ENCODE data around the gene SCN4A. TPM values are rescaled to one million over a fixed set of nuclear protein-coding genes. Genes with fewer than 3 reads are reported as not detected.
"Not testable (repeated sequence)": the region's sequence is repeated elsewhere in the genome, so short reads cannot be mapped to it uniquely, and the experiment has no call there.

The SCN4A gene
- total RNA-seq, 2 donors from 2014 or later: 0.41 to 1.0 TPM

DNA sequence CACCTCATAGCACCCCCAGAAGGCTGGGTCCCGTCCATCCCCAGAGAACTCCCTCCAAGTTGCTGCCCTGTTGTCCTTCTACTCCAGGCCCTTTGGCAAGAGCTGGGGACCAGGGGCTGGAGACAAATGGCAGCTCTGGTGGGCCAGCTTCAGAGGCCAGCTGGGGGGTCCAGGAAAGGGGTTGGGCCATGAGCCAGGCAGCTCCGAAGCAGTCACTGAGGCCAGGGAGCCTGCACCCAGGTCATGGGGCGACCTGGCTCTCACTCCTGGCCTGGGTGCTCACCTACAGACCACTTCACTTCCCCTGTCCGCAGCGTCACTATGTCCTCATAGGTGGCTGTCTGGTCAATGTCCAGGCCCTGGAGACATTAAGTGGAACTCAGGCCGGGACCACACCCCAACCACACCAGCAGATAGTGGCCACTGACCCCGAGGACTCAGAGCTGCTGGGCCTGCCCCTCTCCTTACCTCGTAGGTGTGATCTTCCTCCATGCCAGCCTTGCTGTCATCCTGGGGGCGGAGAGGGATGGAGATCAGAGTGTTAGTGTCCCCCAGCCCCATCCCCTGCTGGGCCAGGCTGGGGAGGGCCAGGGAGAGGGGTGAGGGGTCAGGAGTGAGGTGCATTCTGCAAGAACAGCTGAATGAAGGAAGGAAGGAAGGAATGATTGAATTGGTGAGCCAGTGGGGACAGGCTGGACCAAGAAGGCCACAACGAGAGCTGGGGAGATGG is 43.6 kb downstream of the SCN4A start:
- intact Hi-C loops (cut with DNase I): no loop called here
- no peak for DNase-seq
- no peak for ATAC-seq

DNA sequence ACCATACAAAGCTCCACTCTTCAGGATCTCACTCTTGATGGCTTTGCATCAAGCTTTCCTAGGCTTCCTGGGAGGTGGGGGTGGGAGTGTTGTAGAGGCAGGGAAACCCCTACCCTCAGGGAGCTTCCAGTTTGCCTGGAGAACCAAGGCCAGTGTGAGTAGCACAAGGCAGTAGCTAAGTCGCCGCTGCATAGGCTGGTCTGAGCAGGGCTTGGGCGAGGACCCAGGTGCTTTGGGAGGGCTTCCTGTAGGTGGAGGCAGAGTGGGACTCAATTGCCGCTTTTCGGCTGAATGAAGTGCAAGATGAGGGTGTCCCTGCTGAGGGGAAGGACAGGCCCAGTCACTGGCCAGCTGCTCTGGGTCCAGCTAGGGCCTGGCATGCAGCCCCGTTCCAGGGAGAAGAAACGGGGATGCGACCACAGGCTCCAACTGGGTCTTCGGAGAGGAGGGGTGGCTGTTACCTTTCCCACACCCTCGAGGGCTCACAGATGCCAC is 44.5 kb downstream of the SCN4A start:
- no peak for DNase-seq
- intact Hi-C loops (cut with DNase I): no loop called here
- ATAC-seq: no peak

DNA sequence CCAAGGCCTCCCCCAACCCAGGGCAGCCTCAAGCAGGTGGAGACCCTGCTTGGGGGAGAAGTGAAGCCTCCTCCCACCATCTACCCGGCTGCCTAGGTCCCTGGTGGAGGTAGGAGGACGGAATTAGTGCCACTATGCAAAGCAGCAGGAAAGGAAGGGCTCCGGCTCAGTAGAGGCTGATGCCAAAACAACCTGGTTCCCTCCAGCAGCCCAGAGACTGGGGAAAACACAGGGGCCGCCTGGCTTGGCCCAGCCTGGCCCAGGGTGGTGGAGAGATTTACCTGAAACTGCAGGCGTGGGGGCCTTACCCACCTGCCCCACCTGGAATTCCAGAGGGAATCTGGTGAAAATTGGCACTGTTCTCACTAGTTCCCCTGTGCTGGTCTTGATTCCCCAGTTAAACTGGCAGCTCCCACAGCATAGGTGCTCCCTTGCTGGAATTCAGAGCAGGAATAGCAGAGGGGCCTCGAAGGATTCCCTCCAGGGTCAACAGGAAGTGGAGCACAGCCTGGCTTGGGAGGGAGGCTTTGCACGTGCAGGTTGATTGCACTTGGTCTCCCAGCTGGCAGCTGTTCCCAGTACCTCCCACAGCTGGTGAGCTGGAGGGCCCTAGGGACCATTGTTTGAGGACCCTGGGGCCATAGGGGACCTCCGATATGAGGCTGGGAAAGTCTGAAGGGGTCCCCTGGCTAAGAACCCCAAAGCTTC is 45.1 kb downstream of the SCN4A start:
- DNase-seq (no peak), ATAC-seq (no peak)
- intact Hi-C loops (cut with DNase I): no loop called here

DNA sequence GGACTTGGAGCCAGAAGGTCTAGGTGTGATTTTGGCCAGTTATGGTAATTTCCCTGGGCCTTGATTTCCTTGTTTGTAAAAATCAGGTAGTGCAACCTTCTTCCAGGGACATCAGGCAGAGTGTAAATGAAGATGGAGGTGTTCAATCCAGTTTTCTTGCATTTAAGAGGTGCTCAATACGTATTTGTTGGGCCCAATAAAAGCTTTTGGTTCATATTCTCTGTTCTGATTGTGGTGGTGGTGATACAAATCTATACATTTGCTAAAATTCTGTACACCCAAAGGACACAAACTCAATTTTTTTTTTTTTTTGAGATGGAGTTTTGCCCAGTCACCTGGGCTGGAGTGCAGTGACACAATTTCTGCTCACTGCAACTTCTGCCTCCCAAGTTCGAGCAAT is 46.6 kb downstream of the SCN4A start:
- DNase-seq (no peak), ATAC-seq (no peak)

DNA sequence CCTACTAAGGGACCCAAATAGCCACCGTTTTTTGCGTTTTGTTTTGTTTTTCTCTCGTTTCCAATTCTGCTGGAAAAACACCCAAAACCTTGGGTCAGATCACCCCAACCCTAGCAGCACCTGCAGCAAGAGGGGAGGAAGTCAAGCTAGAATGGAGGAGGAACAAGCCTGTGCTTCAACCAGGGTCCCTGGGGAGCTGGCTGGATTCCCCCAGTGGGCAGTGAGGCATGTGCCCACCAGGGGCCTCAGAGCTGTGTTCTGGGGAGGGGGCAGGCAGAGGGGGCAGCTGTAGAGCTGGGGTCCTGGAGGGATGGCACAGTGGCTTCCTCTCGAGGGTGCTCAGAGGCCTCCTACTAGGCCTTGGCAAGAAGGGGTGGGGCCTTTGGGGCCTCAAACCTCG is 47.1 kb downstream of the SCN4A start:
- intact Hi-C loops (cut with DNase I): no loop called here
- ATAC-seq (no peak), DNase-seq (no peak)

More for the DNA sequence above, 46.6 kb downstream of the SCN4A start:
- intact Hi-C loops (cut with DNase I): no loop called here

DNA sequence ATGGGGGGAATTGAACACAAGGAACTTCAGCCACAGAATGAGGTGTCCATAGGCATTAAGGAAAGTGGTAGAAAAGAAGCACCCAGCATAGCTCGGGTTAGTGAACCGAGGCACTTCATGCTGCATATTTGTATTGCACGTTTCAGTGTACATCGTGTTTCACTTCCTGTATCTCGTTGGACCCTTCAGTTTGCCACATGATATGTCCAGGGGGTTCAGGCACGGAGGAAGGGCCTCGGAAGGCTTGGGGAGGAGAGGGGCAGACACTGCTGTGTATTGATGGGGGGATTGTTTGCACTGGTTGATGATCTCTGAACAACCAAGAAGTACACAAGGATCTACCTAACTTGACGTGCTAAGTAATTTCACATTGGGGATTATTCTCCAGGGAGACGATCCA is 50.3 kb downstream of the SCN4A start:
- DNase-seq; intact Hi-C loops (cut with DNase I); ATAC-seq: not testable (repeated sequence)

DNA sequence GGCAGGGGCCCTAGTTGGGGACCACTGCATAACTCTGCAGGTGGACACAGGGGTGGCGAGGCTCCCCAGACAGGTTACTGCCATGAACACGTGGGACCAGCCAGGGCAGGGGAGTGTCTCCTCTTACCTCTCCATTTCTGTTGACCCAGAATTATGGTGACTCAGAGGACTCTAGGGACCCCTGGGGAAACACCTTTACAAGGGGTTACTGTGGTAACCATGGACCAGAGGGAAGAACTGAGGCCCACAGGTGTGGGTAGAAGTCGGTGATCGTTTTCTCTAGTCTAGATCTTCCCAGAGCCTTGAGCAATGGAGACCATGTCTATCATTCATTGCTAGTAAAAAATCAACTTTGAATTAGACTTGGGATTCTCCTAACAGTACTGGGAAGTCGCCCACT is 51.9 kb downstream of the SCN4A start:
- ATAC-seq; DNase-seq; intact Hi-C loops (cut with DNase I): not testable (repeated sequence)

DNA sequence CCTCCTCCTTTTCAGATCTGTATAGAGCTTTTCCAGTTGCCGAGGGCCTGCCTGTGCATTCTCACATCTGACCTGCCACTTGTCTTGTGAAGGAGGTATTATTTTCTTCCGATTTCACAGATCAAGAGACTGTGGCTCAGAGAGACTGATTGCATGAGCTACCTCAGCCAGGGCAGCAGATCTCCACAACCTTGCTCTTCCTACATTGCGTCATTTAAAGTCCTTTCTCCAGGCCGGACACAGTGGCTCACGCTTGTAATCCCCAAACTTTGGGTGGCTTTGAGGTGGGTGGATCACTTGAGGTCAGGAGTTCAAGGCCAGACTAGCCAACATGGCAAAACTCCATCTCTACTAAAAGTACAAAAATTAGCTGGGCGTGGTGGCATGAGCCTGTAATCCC is 52.7 kb downstream of the SCN4A start:
- DNase-seq; ATAC-seq; intact Hi-C loops (cut with DNase I): not testable (repeated sequence)

DNA sequence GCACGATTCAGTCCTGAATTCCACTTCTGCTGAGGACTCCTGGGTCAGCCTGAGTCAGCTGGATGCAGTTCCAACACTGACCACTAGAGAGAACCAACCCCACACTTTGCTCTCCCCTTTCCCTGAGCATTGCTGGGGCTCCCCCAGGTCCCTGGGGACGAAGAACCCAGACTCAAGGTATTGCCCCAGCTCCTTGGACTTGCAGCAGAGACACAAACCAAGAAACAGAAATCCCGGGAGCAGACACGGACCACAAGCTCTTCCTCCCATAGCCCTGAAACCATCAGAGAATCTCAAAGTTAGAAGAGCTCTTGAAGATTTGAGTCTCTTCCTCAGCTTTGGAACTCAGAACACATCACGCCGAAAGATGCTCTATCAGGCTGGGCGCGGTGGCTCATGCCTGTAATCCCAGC is 53.4 kb downstream of the SCN4A start:
- intact Hi-C loops (cut with DNase I): loop anchor here (2.0 to 10.0 kb wide), 3 partner anchors 71 to 105 kb away; partner anchors contain the start of gene ICAM2 (in 1 of the 2)
- DNase-seq (peak; percentile 44), ATAC-seq (peak; percentile 89 to 92)

DNA sequence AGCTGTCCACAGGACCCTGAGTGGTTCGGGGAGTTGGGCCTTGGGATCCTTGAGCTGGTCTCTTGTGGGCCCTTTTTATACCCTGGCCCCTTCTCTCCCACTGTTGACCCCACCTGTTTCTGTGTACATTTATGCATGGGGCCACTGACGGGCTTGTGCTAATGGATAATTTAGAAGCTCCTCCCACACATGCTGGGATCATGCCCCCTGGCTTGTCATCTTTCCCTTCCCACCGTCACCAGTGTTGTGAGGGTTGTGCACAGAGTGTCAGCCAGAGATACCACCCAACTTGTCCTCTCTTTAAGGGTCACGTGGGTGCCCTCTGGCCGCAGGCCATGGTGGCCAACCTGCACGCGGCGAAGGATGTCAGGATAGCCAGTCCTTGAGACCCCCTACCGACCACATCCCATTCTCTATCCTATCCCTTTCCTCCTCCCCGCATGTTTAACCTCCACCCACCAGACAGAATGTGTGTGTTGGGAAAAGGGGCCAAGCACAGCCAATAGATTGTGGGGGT is 53.9 kb downstream of the SCN4A start, which contains the start of gene GH1:
Gene GH1, minus strand, starts transcription at position 51 of the 517 bp plus-strand sequence. CDS start 63 bp downstream, outside the sequence.
- not testable (repeated sequence) for DNase-seq, ATAC-seq
- intact Hi-C loops (cut with DNase I): loop anchor here (2.0 to 10.0 kb wide), 3 partner anchors 72 to 106 kb away; partner anchors contain the start of gene ICAM2 (in 1 of the 2)

DNA sequence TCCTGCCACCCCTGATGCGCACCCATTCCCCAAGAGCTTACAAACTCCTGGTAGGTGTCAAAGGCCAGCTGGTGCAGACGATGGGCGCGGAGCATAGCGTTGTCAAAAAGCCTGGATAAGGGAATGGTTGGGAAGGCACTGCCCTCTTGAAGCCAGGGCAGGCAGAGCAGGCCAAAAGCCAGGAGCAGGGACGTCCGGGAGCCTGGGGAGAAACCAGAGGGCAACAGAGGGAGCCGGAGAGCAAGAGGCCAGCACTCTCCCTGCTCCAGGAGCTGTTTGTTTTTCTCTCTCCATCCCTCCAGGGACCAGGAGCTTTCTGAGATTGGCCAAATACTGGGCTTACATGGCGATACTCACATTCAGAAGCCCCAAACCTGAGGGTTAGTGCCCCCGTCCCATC is 54.4 kb downstream of the SCN4A start:
- intact Hi-C loops (cut with DNase I): loop anchor here (2.0 to 10.0 kb wide), 3 partner anchors 72 to 106 kb away; partner anchors contain the start of gene ICAM2 (in 1 of the 2)
- no peak for DNase-seq
- ATAC-seq: no peak

DNA sequence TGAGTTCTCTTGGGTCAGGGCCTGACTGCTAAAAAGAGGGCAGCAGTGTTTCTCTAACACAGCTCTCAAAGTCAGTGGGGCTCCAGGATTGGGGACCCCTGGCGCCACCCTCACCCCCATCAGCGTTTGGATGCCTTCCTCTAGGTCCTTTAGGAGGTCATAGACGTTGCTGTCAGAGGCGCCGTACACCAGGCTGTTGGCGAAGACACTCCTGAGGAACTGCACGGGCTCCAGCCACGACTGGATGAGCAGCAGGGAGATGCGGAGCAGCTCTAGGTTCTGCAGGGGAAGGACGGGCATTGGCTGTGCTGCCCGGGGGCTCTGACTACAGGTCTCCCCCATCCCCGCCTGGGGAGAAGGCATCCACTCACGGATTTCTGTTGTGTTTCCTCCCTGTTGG is 55.1 kb downstream of the SCN4A start:
- ATAC-seq (no peak), DNase-seq (no peak)
- intact Hi-C loops (cut with DNase I): loop anchor here (2.0 to 10.0 kb wide), 3 partner anchors 73 to 107 kb away; partner anchors contain the start of gene ICAM2 (in 1 of the 2)

DNA sequence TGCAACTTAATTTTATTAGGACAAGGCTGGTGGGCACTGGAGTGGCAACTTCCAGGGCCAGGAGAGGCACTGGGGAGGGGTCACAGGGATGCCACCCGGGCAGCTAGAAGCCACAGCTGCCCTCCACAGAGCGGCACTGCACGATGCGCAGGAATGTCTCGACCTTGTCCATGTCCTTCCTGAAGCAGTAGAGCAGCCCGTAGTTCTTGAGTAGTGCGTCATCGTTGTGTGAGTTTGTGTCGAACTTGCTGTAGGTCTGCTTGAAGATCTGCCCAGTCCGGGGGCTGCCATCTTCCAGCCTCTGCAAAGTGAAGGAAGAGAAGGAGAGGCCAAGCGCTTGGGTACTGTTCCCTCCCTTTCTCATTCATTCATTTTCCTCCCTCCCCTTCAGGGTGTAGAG is 55.5 kb downstream of the SCN4A start:
- not testable (repeated sequence) for ATAC-seq, DNase-seq
- intact Hi-C loops (cut with DNase I): loop anchor here in 1 of 2 donors (5.0 to 10.0 kb wide), 2 partner anchors 75 to 108 kb away; partner anchors contain the start of gene ICAM2

DNA sequence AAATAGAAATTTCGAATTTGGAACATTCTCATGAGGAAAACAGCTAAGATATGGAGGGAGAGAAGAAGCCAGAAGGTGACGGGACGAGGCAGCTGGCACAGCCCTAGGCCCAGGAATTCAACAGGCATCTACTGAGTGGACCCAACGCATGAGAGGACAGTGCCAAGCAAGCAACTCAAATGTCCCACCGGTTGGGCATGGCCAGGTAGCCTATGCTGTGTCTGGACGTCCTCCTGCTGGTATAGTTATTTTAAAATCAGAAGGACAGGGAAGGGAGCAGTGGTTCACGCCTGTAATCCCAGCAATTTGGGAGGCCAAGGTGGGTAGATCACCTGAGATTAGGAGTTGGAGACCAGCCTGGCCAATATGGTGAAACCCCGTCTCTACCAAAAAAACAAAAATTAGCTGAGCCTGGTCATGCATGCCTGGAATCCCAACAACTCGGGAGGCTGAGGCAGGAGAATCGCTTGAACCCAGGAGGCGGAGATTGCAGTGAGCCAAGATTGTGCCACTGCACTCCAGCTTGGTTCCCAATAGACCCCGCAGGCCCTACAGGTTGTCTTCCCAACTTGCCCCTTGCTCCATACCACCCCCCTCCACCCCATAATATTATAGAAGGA is 56.0 kb downstream of the SCN4A start:
- ATAC-seq (no peak), DNase-seq (no peak)
- intact Hi-C loops (cut with DNase I): loop anchor here in 1 of 2 donors (5.0 to 10.0 kb wide), 2 partner anchors 76 to 108 kb away; partner anchors contain the start of gene ICAM2

DNA sequence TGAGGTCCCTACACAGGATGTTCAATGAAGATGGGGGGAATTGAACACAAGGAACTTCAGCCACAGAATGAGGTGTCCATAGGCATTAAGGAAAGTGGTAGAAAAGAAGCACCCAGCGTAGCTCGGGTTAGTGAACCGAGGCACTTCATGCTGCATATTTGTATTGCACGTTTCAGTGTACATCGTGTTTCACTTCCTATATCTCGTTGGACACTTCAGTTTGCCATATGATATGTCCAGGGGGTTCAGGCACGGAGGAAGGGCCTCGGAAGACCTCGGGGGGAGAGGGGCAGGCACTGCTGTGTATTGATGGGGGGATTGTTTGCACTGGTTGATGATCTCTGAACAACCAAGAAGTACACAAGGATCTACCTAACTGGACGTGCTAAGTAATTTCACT is 57.0 kb downstream of the SCN4A start:
- intact Hi-C loops (cut with DNase I): loop anchor here in 1 of 2 donors (5.0 to 10.0 kb wide), 2 partner anchors 77 to 109 kb away; partner anchors contain the start of gene ICAM2
- not testable (repeated sequence) for ATAC-seq, DNase-seq

DNA sequence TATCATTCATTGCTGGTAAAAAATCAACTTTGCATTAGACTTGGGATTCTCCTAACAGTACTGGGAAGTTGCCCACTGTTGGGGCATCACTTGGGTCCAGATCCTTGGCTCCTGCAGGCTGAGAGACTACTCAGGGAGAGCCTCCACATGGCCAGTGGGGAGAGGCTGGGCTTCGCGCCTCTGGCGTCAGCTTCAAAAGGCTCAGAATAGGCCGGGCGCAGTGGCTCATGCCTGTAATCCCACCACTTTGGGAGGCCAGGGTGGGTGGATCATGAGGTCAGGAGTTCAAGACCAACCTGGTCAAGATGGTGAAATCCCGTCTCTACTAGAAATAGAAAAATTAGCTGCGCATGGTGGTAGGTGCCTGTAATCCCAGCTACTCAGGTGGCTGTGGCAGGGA is 58.2 kb downstream of the SCN4A start:
- no peak for DNase-seq
- no peak for ATAC-seq
- intact Hi-C loops (cut with DNase I): loop anchor here (5.0 to 10.0 kb wide), 3 partner anchors 110 to 218 kb away; partner anchors contain the start of genes ERN1 (in 2 of the 2) and ICAM2 (in 1 of the 2)

DNA sequence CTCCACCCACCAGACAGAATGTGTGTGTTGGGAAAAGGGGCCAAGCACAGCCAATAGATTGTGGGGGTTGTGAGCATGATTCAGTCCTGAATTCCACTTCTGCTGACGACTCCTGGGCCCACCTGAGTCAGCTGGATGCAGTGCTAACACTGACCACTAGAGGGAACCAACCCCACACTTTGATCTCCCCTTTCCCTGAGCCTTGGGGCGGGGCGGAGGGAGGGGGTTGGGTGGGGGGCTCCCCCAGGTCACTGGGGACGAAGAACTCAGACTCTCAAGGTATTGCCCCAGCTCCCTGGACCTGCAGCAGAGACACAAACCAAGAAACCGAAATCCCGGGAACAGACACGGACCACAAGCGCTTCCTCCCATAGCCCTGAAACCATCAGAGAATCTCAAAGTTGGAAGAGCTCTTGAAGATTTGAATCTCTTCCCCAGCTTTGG is 61.0 kb downstream of the SCN4A start:
- DNase-seq (no peak), ATAC-seq (peak; percentile 65 to 69)
- intact Hi-C loops (cut with DNase I): loop anchor here (5.0 to 10.0 kb wide), 3 partner anchors 113 to 221 kb away; partner anchors contain the start of genes ERN1 (in 2 of the 2) and ICAM2 (in 1 of the 2)

DNA sequence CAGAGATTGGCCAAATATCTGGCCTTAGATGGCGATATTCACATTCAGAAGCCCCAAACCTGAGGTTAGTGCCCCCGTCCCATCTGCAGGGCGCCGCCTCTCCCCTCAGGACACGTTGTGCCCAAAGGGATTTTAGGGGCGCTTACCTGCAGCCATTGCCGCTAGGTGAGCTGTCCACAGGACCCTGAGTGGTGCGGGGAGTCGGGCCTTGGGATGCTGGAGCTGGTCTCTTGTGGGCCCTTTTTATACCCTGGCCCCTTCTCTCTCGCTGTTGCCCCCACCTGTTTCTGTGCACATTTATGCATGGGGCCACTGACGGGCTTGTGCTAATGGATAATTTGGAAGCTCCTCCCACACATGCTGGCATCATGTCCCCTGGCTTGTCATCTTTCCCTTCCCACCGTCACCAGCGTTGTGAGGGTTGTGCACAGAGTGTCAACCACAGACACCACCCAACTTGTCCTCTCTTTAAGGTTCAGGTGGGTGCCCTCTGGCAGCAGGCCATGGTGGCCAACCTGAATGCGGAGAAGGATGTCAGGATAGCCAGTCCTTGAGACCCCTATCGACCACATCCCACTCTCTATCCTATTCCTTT is 61.6 kb downstream of the SCN4A start, which contains the start of gene CSHL1:
Gene CSHL1, minus strand, starts transcription at position 218 of the 595 bp plus-strand sequence. Its CDS starts 62 bp downstream, at position 156.
- DNase-seq: no peak
- ATAC-seq: no peak
- intact Hi-C loops (cut with DNase I): loop anchor here (5.0 to 10.0 kb wide), 3 partner anchors 114 to 221 kb away; partner anchors contain the start of genes ERN1 (in 2 of the 2) and ICAM2 (in 1 of the 2)
